Coronary artery (tissue), 2 donors: ENCODE results near the gene KDSR.

Experiments used
- DNase-seq: peaks from one replicate; pipeline ENCODE4 v3.0.0-alpha.2; 2017; ENCODE audit warnings: low spot score
- H3K27ac ChIP-seq, 2 donors: fragments of 200-600 bp; sonication (generic); one replicate each; pipeline ENCODE4 v1.5.1; 2016 to 2019
- H3K4me3 ChIP-seq: fragments of 200-600 bp; sonication (generic); 2 replicates; pipeline ENCODE4 v1.5.1; 2016; ENCODE audit warnings: mild to moderate bottlenecking, moderate library complexity
- TF ChIP-seq, protein P1 (sequence below): fragments of 200-600 bp; sonication (generic); IDR thresholded peaks from one replicate; pipeline ENCODE4 v1.5.1; 2019; ENCODE audit warnings: antibody characterized with exemption

The KDSR gene

GRCh38 chr18:63402246-63403162, 35.5 kb upstream of the KDSR start:
- TF ChIP-seq, protein P1, sequence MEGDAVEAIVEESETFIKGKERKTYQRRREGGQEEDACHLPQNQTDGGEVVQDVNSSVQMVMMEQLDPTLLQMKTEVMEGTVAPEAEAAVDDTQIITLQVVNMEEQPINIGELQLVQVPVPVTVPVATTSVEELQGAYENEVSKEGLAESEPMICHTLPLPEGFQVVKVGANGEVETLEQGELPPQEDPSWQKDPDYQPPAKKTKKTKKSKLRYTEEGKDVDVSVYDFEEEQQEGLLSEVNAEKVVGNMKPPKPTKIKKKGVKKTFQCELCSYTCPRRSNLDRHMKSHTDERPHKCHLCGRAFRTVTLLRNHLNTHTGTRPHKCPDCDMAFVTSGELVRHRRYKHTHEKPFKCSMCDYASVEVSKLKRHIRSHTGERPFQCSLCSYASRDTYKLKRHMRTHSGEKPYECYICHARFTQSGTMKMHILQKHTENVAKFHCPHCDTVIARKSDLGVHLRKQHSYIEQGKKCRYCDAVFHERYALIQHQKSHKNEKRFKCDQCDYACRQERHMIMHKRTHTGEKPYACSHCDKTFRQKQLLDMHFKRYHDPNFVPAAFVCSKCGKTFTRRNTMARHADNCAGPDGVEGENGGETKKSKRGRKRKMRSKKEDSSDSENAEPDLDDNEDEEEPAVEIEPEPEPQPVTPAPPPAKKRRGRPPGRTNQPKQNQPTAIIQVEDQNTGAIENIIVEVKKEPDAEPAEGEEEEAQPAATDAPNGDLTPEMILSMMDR: no peak
- DNase-seq: no peak
- H3K27ac ChIP-seq: no peak overlapping the region
- H3K4me3 ChIP-seq: no peak overlapping the region

DNA sequence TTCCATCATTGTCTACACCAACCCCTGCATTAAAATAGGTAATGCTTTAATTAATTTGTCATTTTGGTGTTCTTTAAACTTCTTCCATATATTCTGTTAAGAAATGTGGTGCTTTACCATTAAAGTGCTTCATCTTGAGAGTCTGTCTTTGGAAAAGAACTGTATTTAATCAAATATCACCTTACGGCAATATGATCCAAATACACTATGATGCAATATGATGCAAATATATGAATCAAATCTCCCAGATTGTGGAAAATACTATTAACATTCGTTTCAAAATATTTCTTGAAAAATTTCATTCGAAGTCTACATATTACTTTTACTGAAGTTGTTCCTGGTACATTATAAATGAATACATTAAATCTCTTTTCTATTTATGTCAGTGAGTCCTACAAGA, 32.3 kb upstream of the KDSR start:
- no peak for DNase-seq
- Histone ChIP-seq H3K27ac (no peak overlapping the region), H3K4me3 (no peak overlapping the region)
- TF ChIP-seq, protein P1: no peak

- H3K4me3 ChIP-seq: no peak overlapping the region
- TF ChIP-seq, protein P1: no peak
- H3K27ac ChIP-seq: no peak overlapping the region
- no peak for DNase-seq
Observed at GRCh38 chr18:63397349-63397748, 30.3 kb upstream of the KDSR start.

DNA sequence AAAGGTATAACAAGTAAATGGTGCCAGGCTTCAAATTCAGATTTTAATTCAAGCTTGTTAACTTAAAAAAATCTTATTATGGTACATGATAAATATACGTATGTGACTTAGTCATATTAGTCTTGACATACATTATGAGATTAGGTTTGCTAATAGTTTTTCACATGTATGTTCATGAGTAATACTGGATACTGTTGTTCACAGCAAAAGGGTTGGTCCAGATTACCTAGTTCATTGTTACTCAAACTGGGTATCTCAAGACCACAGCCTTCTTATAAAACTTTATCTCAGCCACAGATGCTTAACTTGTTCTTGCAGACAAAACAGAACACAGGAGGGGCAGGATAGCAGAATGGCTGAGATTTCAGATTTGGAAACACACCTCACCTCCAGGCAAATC, 28.5 kb upstream of the KDSR start:
- H3K27ac ChIP-seq: no peak overlapping the region
- no peak overlapping the region for H3K4me3 ChIP-seq
- DNase-seq: no peak
- TF ChIP-seq, protein P1: no peak

DNA sequence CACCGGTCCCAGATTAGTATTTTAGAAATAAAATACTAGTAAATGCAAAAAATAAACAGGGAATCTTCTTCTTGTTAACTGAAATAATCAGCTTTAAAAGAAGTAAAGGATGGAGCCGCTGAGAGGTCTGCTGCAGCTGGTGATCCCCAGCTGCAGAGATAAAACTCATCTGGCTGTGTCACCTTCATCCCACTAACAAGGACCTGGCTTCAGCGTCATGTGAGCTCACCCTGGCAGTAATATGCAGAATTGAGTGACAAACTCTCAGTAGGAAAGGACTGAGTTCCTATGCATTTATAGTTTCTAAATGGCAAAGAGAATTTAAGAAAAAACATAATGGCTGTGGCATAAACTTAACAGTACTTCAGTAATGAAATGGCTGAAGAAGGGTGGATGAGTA, 27.9 kb upstream of the KDSR start:
- TF ChIP-seq, protein P1: no peak
- no peak overlapping the region for H3K4me3 ChIP-seq
- DNase-seq: no peak
- H3K27ac ChIP-seq: no peak overlapping the region

DNA sequence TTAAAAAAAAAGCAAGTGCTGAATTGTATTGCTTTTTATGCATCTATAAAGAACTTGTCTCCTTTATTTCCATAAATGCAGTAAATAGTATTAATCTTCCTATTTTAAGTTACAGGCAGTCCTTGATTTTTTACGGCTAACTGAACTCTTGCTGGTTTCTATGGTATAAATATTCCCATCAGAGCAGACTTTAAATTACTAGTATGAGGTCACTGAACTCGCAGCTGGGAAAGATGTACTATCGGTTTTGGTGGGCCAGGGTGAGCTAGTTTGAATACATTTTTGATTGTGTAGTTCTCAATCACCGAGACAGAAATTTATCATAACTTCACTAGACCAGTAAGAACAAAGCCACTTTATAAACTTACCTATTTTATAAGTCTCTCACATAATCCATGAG, 20.9 kb upstream of the KDSR start:
- DNase-seq: no peak
- no peak overlapping the region for H3K4me3 ChIP-seq
- TF ChIP-seq, protein P1: no peak
- no peak overlapping the region for H3K27ac ChIP-seq

- H3K4me3 ChIP-seq: no peak overlapping the region
- TF ChIP-seq, protein P1: no peak
- H3K27ac ChIP-seq: no peak overlapping the region
- DNase-seq: no peak
Observed at GRCh38 chr18:63382843-63383242, 15.8 kb upstream of the KDSR start.
